H9 (cell line): ENCODE measurements around the gene CTXN3. TPM values are rescaled to one million over a fixed set of nuclear protein-coding genes. Genes with fewer than 3 reads are reported as not detected.
A peak's percentile ranks its signal among the peaks of the same experiment; 100 is the strongest.

Source experiments
- DNase-seq: peaks from one replicate; pipeline ENCODE4 v3.0.0-alpha.2; 2017
- H2AFZ ChIP-seq: one replicate; pipeline ENCODE4 v1.6.1; 2013; ENCODE audit warnings: mild to moderate bottlenecking, low read length, control low read depth, moderate library complexity
- H2AK5ac ChIP-seq: 2 replicates; pipeline ENCODE4 v1.6.1; 2013; ENCODE audit warnings: low read length, control low read depth, mixed read lengths; ENCODE audit not compliant: insufficient read length
- H2BK120ac ChIP-seq: one replicate; pipeline ENCODE4 v1.6.1; 2013; ENCODE audit warnings: low read depth, mild to moderate bottlenecking, low read length, control low read depth, inconsistent platforms; ENCODE audit not compliant: poor library complexity, severe bottlenecking
- H2BK12ac ChIP-seq: 2 replicates; pipeline ENCODE4 v1.6.1; 2013; ENCODE audit warnings: low read length, control low read depth, mixed read lengths, low read depth; ENCODE audit not compliant: insufficient read length
- H2BK15ac ChIP-seq: 2 replicates; pipeline ENCODE4 v1.6.1; 2013; ENCODE audit warnings: low read depth, low read length, control low read depth
- H2BK20ac ChIP-seq: one replicate; pipeline ENCODE4 v1.6.1; 2013; ENCODE audit warnings: low read depth, mild to moderate bottlenecking, low read length, control low read depth, inconsistent platforms; ENCODE audit not compliant: poor library complexity, severe bottlenecking
- H2BK5ac ChIP-seq: 2 replicates; pipeline ENCODE4 v1.6.1; 2013; ENCODE audit warnings: low read length, control low read depth, mixed read lengths; ENCODE audit not compliant: insufficient read length
- H3K14ac ChIP-seq: 2 replicates; pipeline ENCODE4 v1.6.1; 2013; ENCODE audit warnings: low read length, control low read depth; ENCODE audit not compliant: insufficient read depth
- H3K18ac ChIP-seq: 2 replicates; pipeline ENCODE4 v1.6.1; 2013; ENCODE audit warnings: low read depth, mild to moderate bottlenecking, mixed read lengths, low read length, control low read depth; ENCODE audit not compliant: insufficient read length
- H3K23ac ChIP-seq: 2 replicates; pipeline ENCODE4 v1.6.1; 2013; ENCODE audit warnings: low read length, control low read depth, mixed read lengths, low read depth; ENCODE audit not compliant: insufficient read length
- H3K23me2 ChIP-seq: 2 replicates; pipeline ENCODE4 v1.6.1; 2013; ENCODE audit warnings: low read depth, mild to moderate bottlenecking, mixed read lengths, low read length, control low read depth; ENCODE audit not compliant: insufficient read length, poor library complexity, severe bottlenecking
- H3K27ac ChIP-seq: 2 replicates; pipeline ENCODE4 v1.5.1; 2013; ENCODE audit warnings: low read length, control low read depth, mixed read lengths, low read depth; ENCODE audit not compliant: insufficient read length
- H3K27me3 ChIP-seq: 2 replicates; pipeline ENCODE4 v1.6.1; 2013; ENCODE audit warnings: low read length, control low read depth, inconsistent platforms; ENCODE audit not compliant: insufficient read depth
- H3K4ac ChIP-seq: 2 replicates; pipeline ENCODE4 v1.6.1; 2013; ENCODE audit warnings: low read depth, mild to moderate bottlenecking, control low read depth, inconsistent platforms, low read length, moderate library complexity
- H3K4me1 ChIP-seq: 2 replicates; pipeline ENCODE4 v1.6.1; 2013; ENCODE audit warnings: low read length, control low read depth, inconsistent platforms; ENCODE audit not compliant: insufficient read depth
- H3K4me2 ChIP-seq: 2 replicates; pipeline ENCODE4 v1.6.1; 2013; ENCODE audit warnings: low read length, control low read depth, mixed read lengths; ENCODE audit not compliant: insufficient read length, insufficient read depth
- H3K56ac ChIP-seq: 2 replicates; pipeline ENCODE4 v1.6.1; 2013; ENCODE audit warnings: low read depth, mild to moderate bottlenecking, mixed read lengths, low read length, control low read depth; ENCODE audit not compliant: insufficient read length
- H3K79me1 ChIP-seq: 2 replicates; pipeline ENCODE4 v1.6.1; 2013; ENCODE audit warnings: low read depth, mild to moderate bottlenecking, moderate library complexity, low read length, control low read depth, inconsistent platforms; ENCODE audit not compliant: insufficient read depth, poor library complexity, severe bottlenecking
- H3K79me2 ChIP-seq: 2 replicates; pipeline ENCODE4 v1.6.1; 2013; ENCODE audit warnings: low read length, control low read depth, inconsistent platforms; ENCODE audit not compliant: insufficient read depth
- H3K9ac ChIP-seq: 2 replicates; pipeline ENCODE4 v1.6.1; 2013; ENCODE audit warnings: low read length, control low read depth, mixed read lengths; ENCODE audit not compliant: insufficient read length; ENCODE audit errors: extremely low read depth
- H3K9me3 ChIP-seq: one replicate; pipeline ENCODE4 v1.6.1; 2013; ENCODE audit warnings: low read depth, low read length, inconsistent platforms; ENCODE audit not compliant: control insufficient read depth
- H3T11ph ChIP-seq: one replicate; pipeline ENCODE4 v1.6.1; 2013; ENCODE audit warnings: mild to moderate bottlenecking, low read length, control low read depth, inconsistent platforms
- H4K20me1 ChIP-seq: one replicate; pipeline ENCODE4 v1.6.1; 2013; ENCODE audit not compliant: control insufficient read depth, insufficient read length, insufficient read depth
- H4K5ac ChIP-seq: 2 replicates; pipeline ENCODE4 v1.6.1; 2013; ENCODE audit warnings: low read depth, mild to moderate bottlenecking, mixed read lengths, low read length, control low read depth; ENCODE audit not compliant: insufficient read length
- H4K8ac ChIP-seq: replicated peaks from 2 replicates; pipeline ENCODE4 v1.6.1; 2013; ENCODE audit warnings: low read length, control low read depth, mixed read lengths, low read depth; ENCODE audit not compliant: insufficient read length
- H4K91ac ChIP-seq: 2 replicates; pipeline ENCODE4 v1.6.1; 2013; ENCODE audit warnings: low read depth, mild to moderate bottlenecking, moderate library complexity, mixed read lengths, low read length, control low read depth; ENCODE audit not compliant: insufficient read length
- H3K27ac Mint-ChIP-seq, 3 experiments: 2 replicates in 2 of 3; 3 replicates in 1 of 3; pipeline ENCODE4 v1.8.0; 2020 to 2021; ENCODE audit warnings: mixed read lengths in 3 of 3, mild to moderate bottlenecking in 1 of 3, moderate library complexity in 1 of 3
- H3K27me3 Mint-ChIP-seq: 2 replicates; pipeline ENCODE4 v1.8.0; 2021; ENCODE audit warnings: low read depth, mild to moderate bottlenecking, moderate library complexity, mixed read lengths
- H3K36me3 Mint-ChIP-seq, 3 experiments: 2 replicates in 2 of 3; 3 replicates in 1 of 3; pipeline ENCODE4 v1.8.0; 2020 to 2021; ENCODE audit warnings: low read depth in 3 of 3, mixed read lengths in 3 of 3; ENCODE audit not compliant: insufficient read depth in 1 of 3
- H3K4me1 Mint-ChIP-seq, 2 experiments: 2 replicates each; pipeline ENCODE4 v1.8.0; 2020; ENCODE audit warnings: mixed read lengths in 2 of 2
- H3K4me3 Mint-ChIP-seq, 2 experiments: 2 replicates in 1 of 2; 3 replicates in 1 of 2; pipeline ENCODE4 v1.8.0; 2020 to 2021; ENCODE audit warnings: mild to moderate bottlenecking in 2 of 2, mixed read lengths in 2 of 2, moderate library complexity in 1 of 2
- H3K9me3 Mint-ChIP-seq, 2 experiments: 2 replicates in 1 of 2; 3 replicates in 1 of 2; pipeline ENCODE4 v1.8.0; 2020; ENCODE audit warnings: mild to moderate bottlenecking in 2 of 2, mixed read lengths in 2 of 2, moderate library complexity in 1 of 2
- CTCF ChIP-seq: fragments of 200-600 bp; sonication (generic); conservative IDR thresholded peaks from 3 replicates; pipeline ENCODE4 v1.8.0; 2021; ENCODE audit warnings: antibody characterized with exemption, mild to moderate bottlenecking
- WGBS: extraction: QIAGEN DNeasy Blood & Tissue Kit; methylation state at CpG from one replicate; pipeline ENCODE4 v1.1.7; 2013; ENCODE audit warnings: missing lambda C conversion rate, low lambda C conversion rate, mixed read lengths; ENCODE audit not compliant: insufficient read length; ENCODE audit errors: extremely low coverage; 5-methylcytosine and 5-hydroxymethylcytosine counted together
- total RNA-seq: library from RNA; stranded (reverse); gene quantifications from 2 replicates; pipeline ENCODE4 v1.2.1, GENCODE V29; 2021

Gene CTXN3
- total RNA-seq, 1 experiment from 2014 or later = not detected

GRCh38 chr5:127666043-127666716, 17.3 kb downstream of the CTXN3 start:
- H2BK15ac ChIP-seq = no peak overlapping the region
- H4K8ac ChIP-seq = no peak overlapping the region
- H3K79me2 ChIP-seq = no peaks in the 10 kb centered on the region
- Mint-ChIP-seq H3K4me3 (no peak overlapping the region), H3K4me1 (peaks cover 8 to 11% of the 10 kb centered on the region in 2 experiments; a peak in 3 of 4 replicates), H3K27me3 (no peaks in the 10 kb centered on the region), H3K27ac (peak overlapping the region in 1 of 3 experiments; percentile 87; a peak in 1 of 7 replicates), H3K36me3 (no peaks in the 10 kb centered on the region), H3K9me3 (no peaks in the 10 kb centered on the region)
- no peak overlapping the region for H2BK20ac ChIP-seq
- no peak overlapping the region for H2BK5ac ChIP-seq
- TF ChIP-seq CTCF = no peak
- no peak overlapping the region for H3K18ac ChIP-seq
- no peak overlapping the region for H2BK120ac ChIP-seq
- H3K23me2 ChIP-seq = no peaks in the 10 kb centered on the region
- no peak overlapping the region for H2AFZ ChIP-seq
- H2AK5ac ChIP-seq = no peak overlapping the region
- no peak overlapping the region for H2BK12ac ChIP-seq
- no peak overlapping the region for H3K4ac ChIP-seq
- no peaks in the 10 kb centered on the region for H3K4me1 ChIP-seq
- DNase-seq = no peak
- no peak overlapping the region for H3K56ac ChIP-seq
- no peaks in the 10 kb centered on the region for H3K79me1 ChIP-seq
- H4K91ac ChIP-seq = no peak overlapping the region
- no peak overlapping the region for H3K9ac ChIP-seq
- no peak overlapping the region for H3K23ac ChIP-seq
- H3T11ph ChIP-seq = no peak overlapping the region
- H3K14ac ChIP-seq = no peak overlapping the region
- WGBS = no CpG with 5 or more reads among the region's 3 CpGs
- H3K9me3 ChIP-seq = no peaks in the 10 kb centered on the region
- no peak overlapping the region for H3K4me2 ChIP-seq
- no peak overlapping the region for H3K27ac ChIP-seq
- no peak overlapping the region for H4K5ac ChIP-seq
- H4K20me1 ChIP-seq = no peaks in the 10 kb centered on the region
- H3K27me3 ChIP-seq = no peaks in the 10 kb centered on the region
